ENCODE data around the gene FBXO41.
A peak's percentile ranks its signal among the peaks of the same experiment; 100 is the strongest.

FBXO41 gene

GRCh38 chr2:73293534-73294171 is 9.4 kb upstream of the FBXO41 start, which contains the start of gene EGR4:
TSS of gene EGR4 (minus strand) at chr2:73293548. CDS start at chr2:73293317, 231 bp downstream.
- peak within 1 kb of the TSS; percentile 32 to 76 (median 61) for H3K4me3 ChIP-seq (ENCODE audit: control insufficient read depth in 1 of 7, extremely low read depth in 1 of 7, insufficient read depth in 4 of 7, low read depth in 2 of 7, low read length in 6 of 7)
- ChIA-PET CTCF (interaction anchor here (0.7 to 1.2 kb wide), 2 partner anchors 24 to 48 kb away, joined by 3 read pairs; no protein-coding TSS in a partner anchor), POLR2A (interaction anchor here (1.2 kb wide), 1 partner anchor 59 kb away, joined by 3 read pairs; the partner anchor contains the start of gene CCT7)
- peaks cover 0 to 6% (median 4%) of the 10 kb centered on the region in 5 experiments for H3K9me3 ChIP-seq (ENCODE audit: control extremely low read depth in 1 of 5, control insufficient read depth in 4 of 5, insufficient read depth in 2 of 5, low read depth in 1 of 5, low read length in 4 of 5)
- peak; percentile 89 to 97 (median 94) for DNase-seq
- peaks cover 29 to 84% (median 38%) of the 10 kb centered on the region in 5 experiments for H3K27me3 ChIP-seq (replicated peaks in 2 of 5; ENCODE audit: control insufficient read depth in 4 of 5, insufficient read depth in 5 of 5, low read length in 4 of 5)
- H3K36me3 ChIP-seq (ENCODE audit: control insufficient read depth in 4 of 4, insufficient read depth in 4 of 4, low read length in 3 of 4): no peaks in the 10 kb centered on the region
- WGBS (ENCODE audit: insufficient coverage): under 1% methylated on average over 42 of the region's 45 CpGs
- H3K27ac ChIP-seq (ENCODE audit: insufficient read depth in 1 of 2, low read depth in 1 of 2, low read length in 2 of 2, poor library complexity in 1 of 2, severe bottlenecking in 2 of 2): no peak within 1 kb of the TSS
- H3K4me1 ChIP-seq (ENCODE audit: control extremely low read depth in 1 of 4, control insufficient read depth in 4 of 4, insufficient read depth in 4 of 4, low read length in 3 of 4): peaks cover 0 to 32% (median 27%) of the 10 kb centered on the region in 4 experiments

DNA sequence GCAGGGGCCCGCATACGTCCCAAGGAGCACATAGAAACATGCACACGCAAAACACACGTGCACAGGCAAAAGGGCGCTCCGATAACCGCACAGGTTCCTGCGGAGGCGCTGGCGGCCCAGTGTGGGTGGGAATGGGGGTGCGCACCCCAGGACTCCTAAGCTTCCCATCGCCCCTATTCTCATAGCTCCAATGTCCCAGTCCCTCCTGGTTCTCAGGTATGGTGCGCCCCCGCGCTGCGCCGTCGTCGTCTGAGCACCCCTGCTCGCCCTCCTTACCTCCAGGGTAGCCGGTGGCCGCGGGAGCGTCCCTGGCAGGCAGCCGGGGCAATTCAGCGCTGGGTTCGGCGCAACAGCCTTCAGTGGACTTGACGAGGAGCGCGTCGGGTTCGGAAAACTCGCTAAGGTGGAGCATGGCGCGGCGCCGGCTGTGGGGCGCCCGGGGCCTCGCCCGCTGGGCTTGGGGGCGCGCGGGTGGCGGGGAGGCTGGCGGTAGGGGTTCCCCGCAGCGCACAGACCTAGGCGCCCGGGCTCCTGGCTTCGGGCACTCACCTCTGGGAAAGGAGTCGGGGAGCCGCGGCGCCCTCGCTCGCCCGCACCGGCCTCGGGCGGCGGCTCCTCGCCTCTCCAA is 8.7 kb upstream of the FBXO41 start:
- H3K27me3 ChIP-seq (replicated peaks in 2 of 5; ENCODE audit: control insufficient read depth in 4 of 5, insufficient read depth in 5 of 5, low read length in 4 of 5): peaks cover 29 to 84% (median 39%) of the 10 kb centered on the region in 5 experiments
- ChIA-PET CTCF (interaction anchor here (0.7 to 1.2 kb wide), 2 partner anchors 25 to 48 kb away, joined by 3 read pairs; no protein-coding TSS in a partner anchor), POLR2A (interaction anchor here (1.2 kb wide), 1 partner anchor 59 kb away, joined by 3 read pairs; the partner anchor contains the start of gene CCT7)
- H3K4me3 ChIP-seq (ENCODE audit: control insufficient read depth in 1 of 7, extremely low read depth in 1 of 7, insufficient read depth in 4 of 7, low read depth in 2 of 7, low read length in 6 of 7): peak overlapping the region; percentile 32 to 76 (median 61)
- no peak overlapping the region for H3K27ac ChIP-seq (ENCODE audit: insufficient read depth in 1 of 2, low read depth in 1 of 2, low read length in 2 of 2, poor library complexity in 1 of 2, severe bottlenecking in 2 of 2)
- 4% methylated on average over 46 of the region's 64 CpGs for WGBS (ENCODE audit: insufficient coverage)
- H3K9me3 ChIP-seq (ENCODE audit: control extremely low read depth in 1 of 5, control insufficient read depth in 4 of 5, insufficient read depth in 2 of 5, low read depth in 1 of 5, low read length in 4 of 5): peaks cover 0 to 6% (median 4%) of the 10 kb centered on the region in 5 experiments
- peak in 2 of 3 donors; percentile 27 to 28 for DNase-seq
- no peaks in the 10 kb centered on the region for H3K36me3 ChIP-seq (ENCODE audit: control insufficient read depth in 4 of 4, insufficient read depth in 4 of 4, low read length in 3 of 4)
- H3K4me1 ChIP-seq (ENCODE audit: control extremely low read depth in 1 of 4, control insufficient read depth in 4 of 4, insufficient read depth in 4 of 4, low read length in 3 of 4): peaks cover 0 to 32% (median 27%) of the 10 kb centered on the region in 4 experiments

- H3K4me1 ChIP-seq (ENCODE audit: control extremely low read depth in 1 of 4, control insufficient read depth in 4 of 4, insufficient read depth in 4 of 4, low read length in 3 of 4): peaks cover 0 to 32% (median 27%) of the 10 kb centered on the region in 4 experiments
- WGBS (ENCODE audit: insufficient coverage): 7% methylated on average over 38 of the region's 38 CpGs
- peak in 2 of 3 donors; percentile 4 to 23 for DNase-seq
- H3K36me3 ChIP-seq (ENCODE audit: control insufficient read depth in 4 of 4, insufficient read depth in 4 of 4, low read length in 3 of 4): no peaks in the 10 kb centered on the region
- H3K27me3 ChIP-seq (replicated peaks in 2 of 5; ENCODE audit: control insufficient read depth in 4 of 5, insufficient read depth in 5 of 5, low read length in 4 of 5): peaks cover 29 to 79% (median 37%) of the 10 kb centered on the region in 5 experiments
- peaks cover 0 to 6% (median 4%) of the 10 kb centered on the region in 5 experiments for H3K9me3 ChIP-seq (ENCODE audit: control extremely low read depth in 1 of 5, control insufficient read depth in 4 of 5, insufficient read depth in 2 of 5, low read depth in 1 of 5, low read length in 4 of 5)
- no peak overlapping the region for H3K27ac ChIP-seq (ENCODE audit: insufficient read depth in 1 of 2, low read depth in 1 of 2, low read length in 2 of 2, poor library complexity in 1 of 2, severe bottlenecking in 2 of 2)
- ChIA-PET CTCF (interaction anchor here (0.7 kb wide), 1 partner anchor 26 kb away, joined by 3 read pairs; no protein-coding TSS in a partner anchor), POLR2A (interaction anchor here (1.2 kb wide), 1 partner anchor 58 kb away, joined by 3 read pairs; the partner anchor contains the start of gene CCT7)
- H3K4me3 ChIP-seq (ENCODE audit: control insufficient read depth in 1 of 7, extremely low read depth in 1 of 7, insufficient read depth in 4 of 7, low read depth in 2 of 7, low read length in 6 of 7): peak overlapping the region in 3 of 7 experiments; percentile 66 to 76 (median 69)
These were observed 8.1 kb upstream of the FBXO41 start for GRCh38 chr2:73292316-73292905.

GRCh38 chr2:73291461-73292315 is 7.4 kb upstream of the FBXO41 start:
- 2% methylated on average over 66 of the region's 82 CpGs for WGBS (ENCODE audit: insufficient coverage)
- POLR2A ChIA-PET: interaction anchor here (2.2 kb wide), 1 partner anchor 58 kb away, joined by 6 read pairs; the partner anchor contains the start of genes CCT7 and PRADC1
- peaks cover 0 to 6% (median 4%) of the 10 kb centered on the region in 5 experiments for H3K9me3 ChIP-seq (ENCODE audit: control extremely low read depth in 1 of 5, control insufficient read depth in 4 of 5, insufficient read depth in 2 of 5, low read depth in 1 of 5, low read length in 4 of 5)
- CTCF ChIA-PET: interaction anchor here (1.1 to 3.7 kb wide), 9 partner anchors 8 to 80 kb away, joined by 3 to 25 read pairs (median 4); partner anchors contain the start of genes CCT7 and PRADC1
- H3K27me3 ChIP-seq (replicated peaks in 2 of 5; ENCODE audit: control insufficient read depth in 4 of 5, insufficient read depth in 5 of 5, low read length in 4 of 5): peaks cover 28 to 71% (median 33%) of the 10 kb centered on the region in 5 experiments
- H3K27ac ChIP-seq (ENCODE audit: insufficient read depth in 1 of 2, low read depth in 1 of 2, low read length in 2 of 2, poor library complexity in 1 of 2, severe bottlenecking in 2 of 2): no peak overlapping the region
- H3K4me3 ChIP-seq (ENCODE audit: control insufficient read depth in 1 of 7, extremely low read depth in 1 of 7, insufficient read depth in 4 of 7, low read depth in 2 of 7, low read length in 6 of 7): peak overlapping the region in 4 of 7 experiments; percentile 8 to 64 (median 40)
- peak; percentile 22 to 80 (median 69) for DNase-seq
- H3K4me1 ChIP-seq (ENCODE audit: control extremely low read depth in 1 of 4, control insufficient read depth in 4 of 4, insufficient read depth in 4 of 4, low read length in 3 of 4): peaks cover 0 to 32% (median 27%) of the 10 kb centered on the region in 4 experiments
- no peaks in the 10 kb centered on the region for H3K36me3 ChIP-seq (ENCODE audit: control insufficient read depth in 4 of 4, insufficient read depth in 4 of 4, low read length in 3 of 4)

DNA sequence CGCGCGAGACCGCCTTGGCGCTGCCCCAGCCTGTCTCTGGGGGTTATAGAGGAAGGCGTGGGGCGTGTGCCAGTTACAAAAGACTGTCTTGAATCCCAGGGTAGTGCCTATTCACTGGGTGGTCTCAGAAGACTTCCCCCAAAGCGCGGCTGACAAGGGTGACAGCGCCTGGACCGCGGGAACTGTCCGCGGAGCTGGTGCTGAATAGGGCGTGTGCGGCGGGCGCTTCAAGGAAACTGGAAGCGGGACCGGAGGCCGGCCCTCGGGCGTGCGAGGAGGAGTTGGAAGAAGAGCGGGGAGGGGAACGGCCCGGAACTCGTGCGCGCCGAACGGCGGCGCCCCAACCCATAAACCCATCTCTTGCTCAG is 6.8 kb upstream of the FBXO41 start:
- H3K4me3 ChIP-seq (ENCODE audit: control insufficient read depth in 1 of 7, extremely low read depth in 1 of 7, insufficient read depth in 4 of 7, low read depth in 2 of 7, low read length in 6 of 7): peak overlapping the region in 4 of 7 experiments; percentile 8 to 64 (median 40)
- peaks cover 22 to 65% (median 32%) of the 10 kb centered on the region in 5 experiments for H3K27me3 ChIP-seq (replicated peaks in 2 of 5; ENCODE audit: control insufficient read depth in 4 of 5, insufficient read depth in 5 of 5, low read length in 4 of 5)
- 8% methylated on average over 34 of the region's 34 CpGs for WGBS (ENCODE audit: insufficient coverage)
- H3K27ac ChIP-seq (ENCODE audit: insufficient read depth in 1 of 2, low read depth in 1 of 2, low read length in 2 of 2, poor library complexity in 1 of 2, severe bottlenecking in 2 of 2): no peak overlapping the region
- H3K9me3 ChIP-seq (ENCODE audit: control extremely low read depth in 1 of 5, control insufficient read depth in 4 of 5, insufficient read depth in 2 of 5, low read depth in 1 of 5, low read length in 4 of 5): peaks cover 0 to 6% (median 4%) of the 10 kb centered on the region in 5 experiments
- CTCF ChIA-PET: interaction anchor here (1.1 to 3.7 kb wide), 14 partner anchors 9 to 79 kb away, joined by 3 to 25 read pairs (median 4); partner anchors contain the start of genes CCT7 and PRADC1
- POLR2A ChIA-PET: interaction anchor here (2.2 kb wide), 1 partner anchor 58 kb away, joined by 6 read pairs; the partner anchor contains the start of genes CCT7 and PRADC1
- peak; percentile 57 to 84 (median 80) for DNase-seq
- no peaks in the 10 kb centered on the region for H3K36me3 ChIP-seq (ENCODE audit: control insufficient read depth in 4 of 4, insufficient read depth in 4 of 4, low read length in 3 of 4)
- H3K4me1 ChIP-seq (ENCODE audit: control extremely low read depth in 1 of 4, control insufficient read depth in 4 of 4, insufficient read depth in 4 of 4, low read length in 3 of 4): peaks cover 0 to 32% (median 30%) of the 10 kb centered on the region in 4 experiments
